KG1 (cell line): ENCODE measurements around the gene FCGR1A.
"Not testable (repeated sequence)": the region's sequence is repeated elsewhere in the genome, so short reads cannot be mapped to it uniquely, and the experiment has no call there.

Source experiments
- DNase-seq: peaks from one replicate; lab custom pipeline; 2025; lab: John Stamatoyannopoulos, UW

The FCGR1A gene

DNA sequence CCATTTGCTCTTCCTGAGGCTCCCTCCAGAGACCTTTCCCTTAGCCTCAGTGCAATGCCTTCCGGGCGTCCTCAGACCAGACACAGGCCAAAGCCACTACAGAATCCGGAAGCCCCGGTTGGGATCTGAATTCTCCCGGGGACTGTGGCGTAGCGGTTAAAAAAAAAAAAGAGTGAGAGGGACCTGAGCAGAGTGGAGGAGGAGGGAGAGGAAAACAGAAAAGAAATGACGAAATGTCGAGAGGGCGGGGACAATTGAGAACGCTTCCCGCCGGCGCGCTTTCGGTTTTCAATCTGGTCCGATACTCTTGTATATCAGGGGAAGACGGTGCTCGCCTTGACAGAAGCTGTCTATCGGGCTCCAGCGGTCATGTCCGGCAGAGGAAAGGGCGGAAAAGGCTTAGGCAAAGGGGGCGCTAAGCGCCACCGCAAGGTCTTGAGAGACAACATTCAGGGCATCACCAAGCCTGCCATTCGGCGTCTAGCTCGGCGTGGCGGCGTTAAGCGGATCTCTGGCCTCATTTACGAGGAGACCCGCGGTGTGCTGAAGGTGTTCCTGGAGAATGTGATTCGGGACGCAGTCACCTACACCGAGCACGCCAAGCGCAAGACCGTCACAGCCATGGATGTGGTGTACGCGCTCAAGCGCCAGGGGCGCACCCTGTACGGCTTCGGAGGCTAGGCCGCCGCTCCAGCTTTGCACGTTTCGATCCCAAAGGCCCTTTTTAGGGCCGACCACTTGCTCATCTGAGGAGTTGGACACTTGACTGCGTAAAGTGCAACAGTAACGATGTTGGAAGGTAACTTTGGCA, 50.0 kb downstream of the FCGR1A start:
- DNase-seq = not testable (repeated sequence)

DNA sequence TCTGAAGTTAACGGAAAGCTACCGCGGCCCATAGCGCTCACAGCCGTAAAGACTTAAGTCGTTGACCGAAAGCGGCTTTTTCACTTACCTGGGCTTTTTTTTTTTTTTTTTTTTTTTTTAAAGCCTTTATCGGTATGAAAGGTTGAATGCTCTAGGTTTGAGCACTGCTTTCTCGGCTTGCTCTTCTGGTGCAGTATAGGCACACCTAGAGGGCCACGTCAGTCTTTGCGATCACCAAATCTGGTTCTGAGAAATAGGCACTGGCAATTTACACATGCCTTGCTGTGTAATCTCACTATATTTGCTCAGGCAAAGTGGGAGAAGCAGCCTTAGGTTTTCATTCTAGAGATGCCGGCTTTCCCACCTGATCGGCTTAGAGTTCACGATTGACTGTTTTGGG, 50.6 kb downstream of the FCGR1A start:
- not testable (repeated sequence) for DNase-seq

DNA sequence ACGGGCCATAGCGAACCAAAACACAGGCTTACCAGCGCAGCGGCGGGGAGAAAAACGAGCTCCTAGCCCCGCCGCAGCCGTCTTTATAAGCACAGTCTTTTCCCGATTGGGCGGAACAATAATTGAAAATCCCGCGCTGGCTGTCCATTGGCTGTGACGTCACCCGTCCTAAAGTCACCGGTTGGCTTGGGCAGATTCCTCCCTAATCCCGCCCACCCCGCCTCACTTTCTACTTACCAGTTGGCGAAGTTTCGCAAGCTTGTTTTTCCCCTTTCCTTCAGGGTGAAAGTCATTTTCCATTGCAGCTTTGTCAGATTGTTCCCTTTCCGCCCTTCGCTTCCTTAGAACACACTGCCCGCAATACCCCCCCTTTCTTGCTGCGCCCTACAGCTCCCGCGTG, 58.7 kb downstream of the FCGR1A start:
- DNase-seq = not testable (repeated sequence)
